GM23338 (cell line): ENCODE data around the gene ATP13A4. TPM values are rescaled to one million over a fixed set of nuclear protein-coding genes. Genes with fewer than 3 reads are reported as not detected.

Source experiments
- ATAC-seq: fragments of 200-7000 bp; cut with Tn5 transposase; 3 replicates; pipeline ENCODE4 v1.9.1; 2020
- DNase-seq: peaks from one replicate; pipeline ENCODE4 v3.0.0-alpha.2; 2015; ENCODE audit warnings: low spot score
- H2AFZ ChIP-seq: fragments of 200-600 bp; sonication (generic); 2 replicates; pipeline ENCODE4 v1.8.0; 2016; ENCODE audit warnings: antibody characterized with exemption, mild to moderate bottlenecking, moderate library complexity
- H3F3A ChIP-seq: fragments of 200-600 bp; sonication (generic); replicated peaks from 2 replicates; pipeline ENCODE4 v1.8.0; 2017; ENCODE audit warnings: antibody characterized with exemption, mixed run types, low read depth
- H3K27ac ChIP-seq: fragments of 200-600 bp; sonication (generic); 2 replicates; pipeline ENCODE4 v1.6.1; 2016; ENCODE audit warnings: low read depth
- H3K27me3 ChIP-seq: fragments of 200-600 bp; sonication (generic); 2 replicates; pipeline ENCODE4 v1.8.0; 2016; ENCODE audit warnings: mild to moderate bottlenecking, mixed run types, moderate library complexity; ENCODE audit not compliant: insufficient read depth
- H3K36me3 ChIP-seq: fragments of 200-600 bp; sonication (generic); 2 replicates; pipeline ENCODE4 v1.8.0; 2016; ENCODE audit warnings: mild to moderate bottlenecking; ENCODE audit not compliant: insufficient read depth
- H3K4me1 ChIP-seq: fragments of 200-600 bp; sonication (generic); 2 replicates; pipeline ENCODE4 v1.8.0; 2016; ENCODE audit warnings: mild to moderate bottlenecking, moderate library complexity; ENCODE audit not compliant: insufficient read depth
- H3K4me2 ChIP-seq: fragments of 200-600 bp; sonication (generic); 2 replicates; pipeline ENCODE4 v1.7.1; 2017; ENCODE audit warnings: mixed run types
- H3K4me3 ChIP-seq: fragments of 200-600 bp; sonication (generic); 2 replicates; pipeline ENCODE4 v1.6.1; 2016; ENCODE audit warnings: mixed run types
- H3K79me2 ChIP-seq: fragments of 200-600 bp; sonication (generic); replicated peaks from 2 replicates; pipeline ENCODE4 v1.8.0; 2017; ENCODE audit warnings: mild to moderate bottlenecking; ENCODE audit not compliant: insufficient read depth
- H3K9me2 ChIP-seq: fragments of 200-600 bp; sonication (generic); 2 replicates; pipeline ENCODE4 v1.8.0; 2017; ENCODE audit not compliant: insufficient read depth
- H4K20me1 ChIP-seq: fragments of 200-600 bp; sonication (generic); replicated peaks from 2 replicates; pipeline ENCODE4 v1.8.0; 2017; ENCODE audit warnings: mild to moderate bottlenecking; ENCODE audit not compliant: insufficient read depth
- H3K27ac Mint-ChIP-seq: 2 replicates; pipeline ENCODE4 v1.8.0; 2020; ENCODE audit warnings: inconsistent platforms, mild to moderate bottlenecking, moderate library complexity, mixed read lengths
- H3K27me3 Mint-ChIP-seq: 3 replicates; pipeline ENCODE4 v1.8.0; 2022; ENCODE audit warnings: low read depth, mild to moderate bottlenecking, moderate library complexity, mixed read lengths, inconsistent platforms; ENCODE audit not compliant: insufficient read depth, poor library complexity
- H3K36me3 Mint-ChIP-seq: 3 replicates; pipeline ENCODE4 v1.8.0; 2021; ENCODE audit warnings: low read depth, mild to moderate bottlenecking, inconsistent platforms, moderate library complexity, mixed read lengths
- H3K4me1 Mint-ChIP-seq: 3 replicates; pipeline ENCODE4 v1.8.0; 2020; ENCODE audit warnings: mild to moderate bottlenecking, inconsistent platforms, mixed read lengths
- H3K4me3 Mint-ChIP-seq: 3 replicates; pipeline ENCODE4 v1.8.0; 2021; ENCODE audit warnings: moderate library complexity, mild to moderate bottlenecking, inconsistent platforms, mixed read lengths
- H3K9me3 Mint-ChIP-seq: 3 replicates; pipeline ENCODE4 v1.8.0; 2020; ENCODE audit warnings: moderate library complexity, mild to moderate bottlenecking, inconsistent platforms, mixed read lengths
- CREB1 ChIP-seq: fragments of 250-450 bp; sonication (Bioruptor Pico); IDR thresholded peaks from 2 replicates; pipeline ENCODE4 v1.5.0; 2020; ENCODE audit warnings: low read depth, mild to moderate bottlenecking, moderate library complexity
- CTCF ChIP-seq, 2 experiments: fragments of 200-600 bp in 1 of 2; sonication (generic) in 1 of 2; conservative IDR thresholded peaks; 2 replicates each; pipeline versions ENCODE4 v1.5.1 to v1.6.1; 2016 to 2017; ENCODE audit warnings: antibody characterized with exemption in 2 of 2, low read depth in 2 of 2, mild to moderate bottlenecking in 2 of 2, moderate library complexity in 1 of 2
- ETS1 ChIP-seq: IDR thresholded peaks from 2 replicates; pipeline ENCODE4 v1.6.1; 2016; ENCODE audit warnings: antibody characterized with exemption
- EZH2phosphoT487 ChIP-seq: fragments of 200-600 bp; sonication (generic); IDR thresholded peaks from one replicate; pipeline ENCODE4 v1.8.1; 2018; ENCODE audit warnings: antibody characterized with exemption; ENCODE audit not compliant: unreplicated experiment
- JUNB ChIP-seq: IDR thresholded peaks from one replicate; pipeline ENCODE4 v1.6.1; 2016; ENCODE audit warnings: antibody characterized with exemption; ENCODE audit not compliant: unreplicated experiment
- NANOG ChIP-seq: IDR thresholded peaks from 2 replicates; pipeline ENCODE4 v1.6.1; 2016; ENCODE audit warnings: antibody characterized with exemption, borderline replicate concordance
- REST ChIP-seq: IDR thresholded peaks from one replicate; pipeline ENCODE4 v1.6.1; 2018; ENCODE audit warnings: antibody characterized with exemption; ENCODE audit not compliant: unreplicated experiment
- ZNF462 ChIP-seq: fragments of 250-450 bp; sonication (Bioruptor Pico); IDR thresholded peaks from 2 replicates; pipeline ENCODE4 v1.5.0; 2020; ENCODE audit warnings: mild to moderate bottlenecking, moderate library complexity
- polyA plus RNA-seq: library from polyadenylated mRNA; unstranded; fragments of >200 nt; fragmentation: Nextera tagmentation; extraction: Ambion mirVana; gene quantifications from 2 replicates; pipeline ENCODE4 v1.2.1, GENCODE V29; 2016
- total RNA-seq: library from RNA; depleted of rRNA; stranded (reverse); fragments of >200 nt; shearing (Covaris generic); gene quantifications from 2 replicates; pipeline ENCODE4 v1.2.3, GENCODE V29; 2014

ATP13A4 gene
- total and polyA plus RNA-seq, 2 experiments from 2014 or later = not detected

- no peak overlapping the region for H3K4me3 Mint-ChIP-seq
- no peaks in the 10 kb centered on the region for H3K36me3 Mint-ChIP-seq
- Histone ChIP-seq H3K27ac (no peak overlapping the region), H3K4me3 (no peak overlapping the region), H3F3A (no peaks in the 10 kb centered on the region), H4K20me1 (no peaks in the 10 kb centered on the region), H3K9me2 (no peaks in the 10 kb centered on the region; the same call in 1 of the 2 replicates), H3K27me3 (no peaks in the 10 kb centered on the region), H3K79me2 (no peaks in the 10 kb centered on the region), H3K4me2 (no peak overlapping the region), H2AFZ (no peak overlapping the region), H3K36me3 (no peaks in the 10 kb centered on the region), H3K4me1 (no peaks in the 10 kb centered on the region)
- H3K27me3 Mint-ChIP-seq = no peaks in the 10 kb centered on the region
- H3K9me3 Mint-ChIP-seq = no peaks in the 10 kb centered on the region
- TF ChIP-seq ETS1 (no peak), ZNF462 (CRISPR knock-in tag) (no peak), REST (no peak), CREB1 (CRISPR knock-in tag) (no peak), NANOG (no peak), JUNB (no peak), EZH2phosphoT487 (no peak), CTCF (conservative IDR thresholded peaks at IDR 0.05; ENCODE audit: low read depth in 2 of 2) (no peak)
- DNase-seq (no peak), ATAC-seq (no peak)
- no peak overlapping the region for H3K27ac Mint-ChIP-seq
- no peaks in the 10 kb centered on the region for H3K4me1 Mint-ChIP-seq
Measured at GRCh38 chr3:193481436-193481835, 73.3 kb downstream of the ATP13A4 start.
